IMR-90 (cell line): ENCODE results near the gene DCAF8L2. TPM values are rescaled to one million over a fixed set of nuclear protein-coding genes. Genes with fewer than 3 reads are reported as not detected.

Experiments
- ATAC-seq: fragments of 200-7000 bp; cut with Tn5 transposase; 2 replicates; pipeline ENCODE4 v1.9.1; 2020; ENCODE audit warnings: low read depth, mild to moderate bottlenecking, moderate library complexity
- BruUV-seq: library from RNA; stranded (reverse); fragments of 400-500 nt; replicated peaks from 2 replicates; lab custom pipeline; 2021; lab: Mats Ljungman, UMichigan
- CTCF ChIA-PET: fragments of 300-600 bp; formaldehyde crosslinking; extraction: SDS; loops from one replicate; lab custom pipeline; 2021; ENCODE audit warnings: antibody characterized with exemption; lab: Yijun Ruan, JAX
- POLR2A ChIA-PET: fragments of 300-600 bp; sonication (Branson Sonifier 250); formaldehyde crosslinking; loops from one replicate; lab custom pipeline; 2022; ENCODE audit warnings: antibody characterized with exemption; ENCODE audit not compliant: unreplicated experiment; lab: Charles Lee
- DNase-seq: peaks from one replicate; pipeline ENCODE4 v3.0.0; 2013
- H2AFZ ChIP-seq: replicated peaks from 2 replicates; pipeline ENCODE3; 2013; ENCODE audit warnings: low read length, mild to moderate bottlenecking; ENCODE audit not compliant: poor library complexity
- H2AK5ac ChIP-seq: 2 replicates; pipeline ENCODE4 v1.6.1; 2013; ENCODE audit warnings: low read depth, low read length, inconsistent platforms
- H2AK9ac ChIP-seq: replicated peaks from 2 replicates; pipeline ENCODE3; 2013; ENCODE audit warnings: mild to moderate bottlenecking, low read depth, low read length, moderate library complexity; ENCODE audit not compliant: poor library complexity
- H2BK120ac ChIP-seq: 2 replicates; pipeline ENCODE4 v1.6.1; 2013; ENCODE audit warnings: low read depth, low read length, inconsistent platforms
- H2BK15ac ChIP-seq: 3 replicates; pipeline ENCODE4 v1.6.1; 2013; ENCODE audit warnings: low read depth, low read length, inconsistent platforms
- H2BK20ac ChIP-seq: 2 replicates; pipeline ENCODE4 v1.6.1; 2013; ENCODE audit warnings: low read depth, mild to moderate bottlenecking, inconsistent platforms, low read length, moderate library complexity
- H2BK5ac ChIP-seq: 2 replicates; pipeline ENCODE4 v1.6.1; 2013; ENCODE audit warnings: mild to moderate bottlenecking, low read depth, low read length, inconsistent platforms; ENCODE audit not compliant: poor library complexity, severe bottlenecking
- H3K14ac ChIP-seq: replicated peaks from 2 replicates; pipeline ENCODE4 v1.6.1; 2013; ENCODE audit warnings: low read depth, low read length, inconsistent platforms
- H3K18ac ChIP-seq: 2 replicates; pipeline ENCODE4 v1.6.1; 2013; ENCODE audit warnings: low read depth, low read length, control low read depth
- H3K23ac ChIP-seq: 2 replicates; pipeline ENCODE4 v1.6.1; 2013; ENCODE audit warnings: low read depth, low read length, inconsistent platforms
- H3K27ac ChIP-seq: 2 replicates; pipeline ENCODE4 v1.5.1; 2013; ENCODE audit warnings: mild to moderate bottlenecking, control low read depth, low read length; ENCODE audit not compliant: insufficient read depth
- H3K27me3 ChIP-seq: 2 replicates; pipeline ENCODE4 v1.6.1; 2013; ENCODE audit warnings: low read length; ENCODE audit not compliant: control insufficient read depth, insufficient read depth
- H3K36me3 ChIP-seq: 2 replicates; pipeline ENCODE4 v1.6.1; 2013; ENCODE audit warnings: low read length, mixed read lengths; ENCODE audit not compliant: control insufficient read depth, insufficient read depth
- H3K4ac ChIP-seq: 2 replicates; pipeline ENCODE4 v1.6.1; 2013; ENCODE audit warnings: low read depth, low read length, inconsistent platforms
- H3K4me1 ChIP-seq: 2 replicates; pipeline ENCODE4 v1.6.1; 2013; ENCODE audit warnings: low read length, mixed read lengths; ENCODE audit not compliant: control insufficient read depth, insufficient read depth
- H3K4me2 ChIP-seq: 2 replicates; pipeline ENCODE4 v1.6.1; 2013; ENCODE audit warnings: low read depth, mild to moderate bottlenecking, control low read depth, low read length, moderate library complexity
- H3K4me3 ChIP-seq: 2 replicates; pipeline ENCODE4 v1.5.1; 2013; ENCODE audit warnings: low read depth, mild to moderate bottlenecking, control low read depth, low read length, moderate library complexity; ENCODE audit not compliant: insufficient read depth
- H3K56ac ChIP-seq: 2 replicates; pipeline ENCODE4 v1.6.1; 2013; ENCODE audit warnings: low read length, inconsistent platforms; ENCODE audit not compliant: insufficient read depth; ENCODE audit errors: extremely low read depth
- H3K79me1 ChIP-seq, 2 experiments: 2 replicates each; pipeline ENCODE4 v1.6.1; 2013; ENCODE audit warnings: low read length in 2 of 2, inconsistent platforms in 1 of 2, low read depth in 1 of 2
- H3K9ac ChIP-seq: 2 replicates; pipeline ENCODE4 v1.6.1; 2013; ENCODE audit warnings: low read depth, low read length, control low read depth
- H3K9me1 ChIP-seq: 2 replicates; pipeline ENCODE4 v1.6.1; 2013; ENCODE audit warnings: low read length, inconsistent platforms; ENCODE audit not compliant: insufficient read depth
- H3K9me3 ChIP-seq: 2 replicates; pipeline ENCODE4 v1.6.1; 2013; ENCODE audit warnings: low read length; ENCODE audit not compliant: control insufficient read depth, insufficient read depth
- H4K20me1 ChIP-seq: 2 replicates; pipeline ENCODE4 v1.6.1; 2013; ENCODE audit warnings: low read length, inconsistent platforms; ENCODE audit not compliant: insufficient read depth
- H4K5ac ChIP-seq: 2 replicates; pipeline ENCODE4 v1.6.1; 2013; ENCODE audit warnings: mild to moderate bottlenecking, low read depth, low read length, control low read depth
- H4K8ac ChIP-seq, 2 experiments: 2 replicates each; pipeline ENCODE4 v1.6.1; 2013; ENCODE audit warnings: low read depth in 2 of 2, low read length in 2 of 2, control low read depth in 1 of 2, inconsistent platforms in 1 of 2
- H4K91ac ChIP-seq: 2 replicates; pipeline ENCODE4 v1.6.1; 2013; ENCODE audit warnings: low read depth, low read length, inconsistent platforms; ENCODE audit not compliant: insufficient read depth
- BHLHE40 ChIP-seq: fragments of 150-350 bp; IDR thresholded peaks from 2 replicates; pipeline ENCODE4 v1.6.1; 2016; ENCODE audit warnings: mild to moderate bottlenecking, low read depth, low read length
- CHD1 ChIP-seq: IDR thresholded peaks from 2 replicates; pipeline ENCODE4 v1.6.1; 2012; ENCODE audit warnings: low read depth, low read length, improper control_type of control experiment
- dilution Hi-C: fragments of 300-500 bp; cut with HindIII; formaldehyde crosslinking; loops from one replicate; pipeline ENCODE4 v1.14.3; 2018; ENCODE audit warnings: low sequenced_read_pairs; ENCODE audit not compliant: unreplicated experiment
- in situ Hi-C: fragments of 300-500 bp; cut with MboI; formaldehyde crosslinking; loops from 3 replicates; pipeline ENCODE4 v1.14.3; 2019; ENCODE audit warnings: low sequenced_read_pairs, inconsistent platforms, mixed read lengths
- intact Hi-C: fragments of 100-400 bp; cut with micrococcal nuclease; formaldehyde crosslinking; loops from 2 replicates; pipeline ENCODE4 v1.10.0; 2022
- polyA plus RNA-seq, 3 experiments: library from polyadenylated mRNA; depleted of rRNA; stranded (reverse); fragments of >200 nt; gene quantifications; 2 replicates each; pipeline ENCODE4 v1.2.3, GENCODE V29; 2012; ENCODE audit warnings: low replicate concordance in 1 of 3
- total RNA-seq: library from RNA; depleted of rRNA; stranded (reverse); fragments of >200 nt; gene quantifications from 2 replicates; pipeline ENCODE4 v1.2.3, GENCODE V29; 2012

The DCAF8L2 gene
- total and polyA plus RNA-seq, 2 of the 4 experiments (the other 2 are of a cell fraction) = not detected

DNA sequence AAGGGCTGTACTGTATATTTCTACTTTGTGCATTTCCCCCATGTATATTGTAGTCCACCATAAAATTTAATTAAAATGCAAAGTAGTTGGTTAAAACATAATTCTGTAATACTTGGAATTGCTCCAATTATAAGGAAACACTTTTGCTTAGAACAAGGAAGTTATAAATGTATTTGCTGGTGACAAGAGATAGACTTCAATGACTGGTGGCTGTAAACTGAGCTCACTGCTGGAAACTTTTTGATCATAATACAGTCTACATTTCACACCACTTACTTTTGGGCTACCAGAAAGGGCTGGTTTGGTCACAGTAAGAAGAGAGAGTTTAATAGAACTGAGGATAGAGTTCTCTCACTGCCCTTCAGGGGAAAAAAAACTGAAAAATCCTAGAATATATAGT, 32.7 kb downstream of the DCAF8L2 start:
- Histone ChIP-seq H3K79me1 (no peaks in the 10 kb centered on the region), H2BK20ac (no peak overlapping the region), H4K20me1 (no peaks in the 10 kb centered on the region), H3K23ac (no peak overlapping the region), H3K56ac (no peak overlapping the region), H2BK120ac (no peak overlapping the region), H2BK5ac (no peak overlapping the region), H2AK5ac (no peak overlapping the region), H3K14ac (no peak overlapping the region), H3K4me1 (no peaks in the 10 kb centered on the region), H3K9me3 (no peaks in the 10 kb centered on the region), H3K9me1 (no peaks in the 10 kb centered on the region), H3K27me3 (no peaks in the 10 kb centered on the region), H4K5ac (no peak overlapping the region), H3K4me2 (no peak overlapping the region), H3K4ac (no peak overlapping the region), H3K18ac (no peak overlapping the region), H3K4me3 (no peak overlapping the region), H3K9ac (no peak overlapping the region), H3K27ac (no peak overlapping the region), H2AFZ (no peak overlapping the region), H2BK15ac (no peak overlapping the region), H2AK9ac (no peak overlapping the region), H4K91ac (no peak overlapping the region), H3K36me3 (no peaks in the 10 kb centered on the region), H4K8ac (no peak overlapping the region)
- ChIA-PET POLR2A (no interaction called here), CTCF (no interaction called here)
- no TSS peak for BruUV-seq
- in situ Hi-C loops = no loop called here
- dilution Hi-C loops = no loop called here
- ATAC-seq = no peak
- TF ChIP-seq CHD1 (no peak), BHLHE40 (no peak)
- intact Hi-C loops = loop anchor here (5.0 kb wide), 1 partner anchor 66 kb away; no protein-coding TSS in a partner anchor
- DNase-seq = no peak
